ENCODE data around the gene ANKRD55. TPM values are rescaled to one million over a fixed set of nuclear protein-coding genes. Genes with fewer than 3 reads are reported as not detected.

The ANKRD55 gene
- total and polyA plus RNA-seq, 2 of the 8 experiments (the other 6 are each of a cell fraction or from before 2014, with no cell fraction given): not detected

GRCh38 chr5:56060276-56061110, 172.6 kb downstream of the ANKRD55 start:
- Histone ChIP-seq H4K5ac (ENCODE audit: insufficient read length, low read depth, low read length) (no peak overlapping the region), H2BK15ac (ENCODE audit: low read length) (no peak overlapping the region), H3K56ac (replicated peaks; ENCODE audit: insufficient read length, low read depth, low read length) (no peak overlapping the region), H3K4me3 (ENCODE audit: extremely low read depth in 1 of 4, insufficient read depth in 2 of 4, low read depth in 3 of 4, low read length in 4 of 4) (no peak overlapping the region), H3K18ac (ENCODE audit: extremely low read depth, low read length) (no peak overlapping the region), H2BK20ac (ENCODE audit: low read length) (no peak overlapping the region), H3K4me2 (ENCODE audit: insufficient read depth in 1 of 2, low read depth in 2 of 2, low read length in 2 of 2) (no peak overlapping the region), H2BK120ac (replicated peaks; ENCODE audit: low read depth, low read length) (no peak overlapping the region), H3K23me2 (ENCODE audit: low read depth, low read length) (no peaks in the 10 kb centered on the region), H3K4ac (replicated peaks; ENCODE audit: insufficient read length, low read depth, low read length) (no peak overlapping the region), H3K36me3 (ENCODE audit: control insufficient read depth in 2 of 4, insufficient read depth in 4 of 4, low read length in 3 of 4) (no peaks in the 10 kb centered on the region), H3K27ac (ENCODE audit: low read depth, low read length) (no peak overlapping the region), H3K79me1 (ENCODE audit: low read depth, low read length) (no peaks in the 10 kb centered on the region), H2AK5ac (ENCODE audit: low read depth, low read length) (no peak overlapping the region), H4K20me1 (replicated peaks in 1 of 2; ENCODE audit: control insufficient read depth in 1 of 2, insufficient read depth in 2 of 2, low read length in 2 of 2) (no peaks in the 10 kb centered on the region), H2BK12ac (ENCODE audit: low read depth, low read length) (no peak overlapping the region), H3K14ac (ENCODE audit: insufficient read length) (no peak overlapping the region), H3K79me2 (ENCODE audit: control insufficient read depth in 1 of 2, insufficient read depth in 2 of 2, low read length in 2 of 2) (no peaks in the 10 kb centered on the region), H4K8ac (ENCODE audit: extremely low read depth, insufficient read depth, low read length) (no peak overlapping the region), H4K91ac (replicated peaks; ENCODE audit: insufficient read length, low read length) (no peak overlapping the region), H3K23ac (ENCODE audit: insufficient read length) (no peak overlapping the region), H3K9me3 (ENCODE audit: insufficient read depth in 2 of 2, low read depth in 1 of 2, low read length in 1 of 2) (no peaks in the 10 kb centered on the region), H2AFZ (ENCODE audit: low read length) (no peak overlapping the region), H3K9ac (replicated peaks in 1 of 4; ENCODE audit: extremely low read depth in 1 of 4, low read depth in 3 of 4, low read length in 3 of 4) (no peak overlapping the region), H3K4me1 (replicated peaks in 1 of 4; ENCODE audit: control insufficient read depth in 3 of 4, insufficient read depth in 4 of 4, low read length in 3 of 4) (no peaks in the 10 kb centered on the region), H3K27me3 (replicated peaks in 1 of 4; ENCODE audit: control insufficient read depth in 3 of 4, extremely low read depth in 1 of 4, insufficient read depth in 3 of 4, low read length in 3 of 4) (no peaks in the 10 kb centered on the region), H2BK5ac (ENCODE audit: low read depth, low read length) (no peak overlapping the region)
- ChIA-PET POLR2A (ENCODE audit: partially characterized antibody) (no interaction called here), CTCF (ENCODE audit: partially characterized antibody) (interaction anchor here (1.4 to 1.6 kb wide), 2 partner anchors 8 to 123 kb away, joined by 3 to 4 read pairs; no protein-coding TSS in a partner anchor)
- no peak for FAIRE-seq
- WGBS, 2 experiments (ENCODE audit: extremely low coverage in 1 of 2, insufficient coverage in 1 of 2, insufficient read length in 1 of 2, insufficient replicate concordance in 2 of 2, low coverage in 1 of 2, low lambda C conversion rate in 2 of 2, missing lambda C conversion rate in 1 of 2): 82% methylated on average over 6 of the region's 10 CpGs; no CpG with 5 or more reads in 1 of the 2 experiments
- no peak for DNase-seq (ENCODE audit: low read depth in 1 of 2, low spot score in 2 of 2)
- no peak for TF ChIP-seq CBX8 (IDR thresholded peaks at IDR 0.05; ENCODE audit: borderline replicate concordance, low read depth, low read length)
- TF ChIP-seq TEAD4 (IDR thresholded peaks at IDR 0.05; ENCODE audit: low read depth, low read length): no peak
- no peak for TF ChIP-seq BCL11A (IDR thresholded peaks at IDR 0.05; ENCODE audit: low read depth in 2 of 2, low read length in 2 of 2)
- no peak for TF ChIP-seq JUN (IDR thresholded peaks at IDR 0.05; ENCODE audit: low read depth, low read length)
- no peak for TF ChIP-seq SP1 (IDR thresholded peaks at IDR 0.05; ENCODE audit: low read depth, low read length)
- no peak for TF ChIP-seq BACH1 (IDR thresholded peaks at IDR 0.05; ENCODE audit: low read length)
- no peak for TF ChIP-seq GABPA (IDR thresholded peaks at IDR 0.05; ENCODE audit: borderline replicate concordance, insufficient read depth, low read length)
- TF ChIP-seq ZNF274 (IDR thresholded peaks at IDR 0.05; ENCODE audit: borderline replicate concordance, extremely low read depth, low read length): no peak
- TF ChIP-seq E2F6 (IDR thresholded peaks at IDR 0.05): no peak
- TF ChIP-seq TAF1 (IDR thresholded peaks at IDR 0.05; ENCODE audit: low read depth, low read length): no peak
- TF ChIP-seq CHD1 (IDR thresholded peaks at IDR 0.05; ENCODE audit: low read depth, low read length): no peak
- TF ChIP-seq SP2 (IDR thresholded peaks at IDR 0.05; ENCODE audit: low read length): no peak
